H7 (cell line): Measurements from ENCODE around the gene TPK1. TPM values are rescaled to one million over a fixed set of nuclear protein-coding genes. Genes with fewer than 3 reads are reported as not detected.

Source experiments
- DNase-seq: peaks from one replicate; pipeline ENCODE4 v3.0.0; 2012
- H3K27me3 ChIP-seq: 2 replicates; pipeline ENCODE4 v1.6.0; 2011; ENCODE audit warnings: mild to moderate bottlenecking, low read length; ENCODE audit not compliant: control insufficient read depth, insufficient read depth
- H3K36me3 ChIP-seq: replicated peaks from 2 replicates; pipeline ENCODE4 v1.5.1; 2011; ENCODE audit warnings: low read length; ENCODE audit not compliant: control insufficient read depth, insufficient read depth
- H3K4me3 ChIP-seq: 2 replicates; pipeline ENCODE4 v1.5.1; 2011; ENCODE audit warnings: low read depth, mild to moderate bottlenecking, control low read depth, low read length, moderate library complexity; ENCODE audit not compliant: insufficient read depth
- total RNA-seq: library from RNA; depleted of rRNA; stranded (reverse); fragments of >200 nt; shearing (Covaris generic); gene quantifications from 2 replicates; pipeline ENCODE4 v1.2.3, GENCODE V29; 2014

TPK1 gene
- total RNA-seq, 1 experiment from 2014 or later: 6.2 TPM

DNA sequence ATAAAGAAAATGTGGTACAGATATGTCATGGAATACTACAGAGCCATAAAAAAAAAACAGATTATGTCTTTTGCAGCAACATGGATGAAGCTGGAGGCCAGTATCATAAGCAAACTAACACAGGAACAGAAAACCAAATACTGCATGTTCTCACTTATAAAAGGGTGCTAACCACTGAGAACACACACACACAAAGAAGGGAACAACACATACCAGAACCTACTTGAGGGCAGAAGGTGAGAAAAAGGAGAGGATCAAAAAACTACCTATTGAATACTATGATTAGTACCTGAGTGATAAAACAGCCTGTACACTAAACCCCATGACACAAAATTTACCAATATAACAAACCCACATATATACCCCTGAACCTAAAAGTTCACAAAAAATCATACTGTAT lies 144.6 kb downstream of the TPK1 start:
- no peak for DNase-seq
- Histone ChIP-seq H3K27me3 (no peaks in the 10 kb centered on the region), H3K4me3 (no peak overlapping the region), H3K36me3 (no peaks in the 10 kb centered on the region)

DNA sequence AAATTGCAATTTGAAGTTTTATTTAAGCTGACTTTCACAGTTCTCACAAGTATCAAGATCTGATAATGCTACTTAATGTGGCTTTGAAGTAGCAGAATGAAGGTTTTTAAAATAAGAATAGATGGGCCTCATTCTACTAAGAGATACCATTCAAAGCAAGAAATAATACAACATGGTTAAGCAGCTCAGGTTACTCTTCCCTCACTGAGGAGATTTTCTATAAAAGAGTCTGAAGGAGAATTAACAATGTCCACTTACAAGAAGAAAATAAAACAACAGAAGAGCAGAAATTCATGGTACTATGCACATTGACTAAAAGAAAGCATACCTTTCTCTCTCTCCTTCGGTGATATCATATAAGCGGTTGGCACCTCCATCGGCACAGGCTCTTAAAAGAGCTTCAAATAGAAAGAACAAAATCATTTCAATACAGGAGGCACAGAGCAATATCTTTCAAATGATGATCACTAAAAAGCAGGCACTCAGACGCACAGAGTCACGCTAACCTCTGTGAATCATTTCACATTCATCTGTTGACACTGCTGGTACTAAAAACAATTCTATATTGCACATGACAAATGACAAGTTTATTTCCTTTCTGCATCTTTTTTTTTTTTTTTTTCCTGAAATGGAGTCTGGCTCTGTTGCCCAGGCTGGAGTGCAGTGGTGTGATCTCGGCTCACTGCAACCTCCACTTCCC lies 153.1 kb downstream of the TPK1 start:
- no peaks in the 10 kb centered on the region for H3K27me3 ChIP-seq
- no peaks in the 10 kb centered on the region for H3K36me3 ChIP-seq
- H3K4me3 ChIP-seq: no peak overlapping the region
- no peak for DNase-seq

DNA sequence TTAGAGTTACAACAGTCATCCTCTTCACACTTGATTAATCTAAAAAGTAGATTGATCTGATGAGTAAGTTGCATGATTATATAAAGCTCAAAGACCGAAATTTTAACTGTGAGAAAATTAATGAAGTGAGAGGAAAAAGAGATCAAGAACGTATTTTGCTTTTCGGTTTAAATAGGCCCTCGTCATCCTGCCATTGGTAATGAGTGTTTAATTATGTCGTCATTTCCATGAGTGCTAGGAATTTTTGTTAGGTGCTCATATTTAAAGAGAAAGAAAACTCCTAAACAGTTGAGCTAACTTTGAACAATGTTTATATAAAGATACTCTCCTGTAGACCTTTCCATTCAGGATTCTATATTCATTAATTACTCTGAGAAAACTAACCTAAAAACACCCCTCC lies 159.4 kb downstream of the TPK1 start:
- H3K4me3 ChIP-seq: no peak overlapping the region
- no peaks in the 10 kb centered on the region for H3K27me3 ChIP-seq
- no peaks in the 10 kb centered on the region for H3K36me3 ChIP-seq
- DNase-seq: no peak

DNA sequence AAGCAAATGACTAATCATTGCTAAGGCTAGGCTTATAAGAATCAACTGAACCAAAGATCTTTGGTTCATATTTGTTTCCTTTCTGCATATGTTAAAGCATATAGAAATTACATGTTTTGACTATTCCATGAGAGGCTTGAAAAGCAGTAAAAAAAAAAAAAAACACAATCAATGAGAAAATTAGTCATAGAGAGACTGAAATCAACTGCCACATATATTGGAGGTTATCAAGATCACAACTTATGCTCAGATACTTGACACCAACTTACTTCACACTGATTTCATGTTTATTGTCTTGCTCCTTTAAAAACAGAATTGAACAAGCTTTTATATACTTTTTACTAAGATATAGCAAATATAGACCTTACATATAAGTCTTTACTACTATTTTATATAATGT lies 161.3 kb downstream of the TPK1 start:
- no peak for DNase-seq
- Histone ChIP-seq H3K36me3 (no peaks in the 10 kb centered on the region), H3K27me3 (no peaks in the 10 kb centered on the region), H3K4me3 (no peak overlapping the region)

DNA sequence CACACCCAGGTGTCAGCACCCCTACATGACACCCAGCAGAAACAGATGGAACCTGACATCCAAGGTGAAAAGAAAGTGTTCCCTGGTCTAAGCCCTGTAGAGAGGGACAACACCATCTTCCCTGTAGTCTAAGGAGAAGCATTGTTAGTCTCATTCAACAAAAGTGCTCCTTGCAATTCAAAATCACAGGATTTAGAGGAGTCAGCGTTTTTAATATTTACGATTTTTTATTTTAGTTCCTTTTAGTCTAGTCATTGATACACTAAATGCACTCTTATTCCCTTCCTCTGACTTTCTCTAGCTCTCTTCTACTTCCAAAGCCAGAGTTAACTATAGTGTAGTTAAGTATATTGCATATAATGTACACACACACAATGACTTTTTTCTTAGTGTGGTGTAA lies 163.0 kb downstream of the TPK1 start:
- H3K36me3 ChIP-seq: no peaks in the 10 kb centered on the region
- no peak for DNase-seq
- no peak overlapping the region for H3K4me3 ChIP-seq
- H3K27me3 ChIP-seq: no peaks in the 10 kb centered on the region

DNA sequence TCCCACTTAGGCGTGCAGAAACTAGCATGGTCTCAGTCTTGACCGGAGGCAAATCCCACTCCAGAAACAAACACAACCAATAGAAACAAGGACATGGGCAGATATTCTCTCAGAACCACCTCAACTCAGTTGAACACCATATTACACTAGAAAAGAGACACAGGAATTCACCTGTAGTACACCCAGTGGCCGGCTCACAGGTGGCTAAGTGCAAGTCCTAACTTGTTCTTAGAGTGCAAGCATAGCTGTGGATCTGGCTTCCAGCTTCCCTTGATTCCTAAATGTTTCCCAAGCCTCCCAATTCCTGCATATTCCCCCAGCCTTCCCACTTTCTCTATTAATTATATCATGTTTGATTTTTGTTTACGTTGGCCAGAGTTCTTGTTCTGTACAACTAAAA lies 164.4 kb downstream of the TPK1 start:
- peak; percentile 16 for DNase-seq

DNA sequence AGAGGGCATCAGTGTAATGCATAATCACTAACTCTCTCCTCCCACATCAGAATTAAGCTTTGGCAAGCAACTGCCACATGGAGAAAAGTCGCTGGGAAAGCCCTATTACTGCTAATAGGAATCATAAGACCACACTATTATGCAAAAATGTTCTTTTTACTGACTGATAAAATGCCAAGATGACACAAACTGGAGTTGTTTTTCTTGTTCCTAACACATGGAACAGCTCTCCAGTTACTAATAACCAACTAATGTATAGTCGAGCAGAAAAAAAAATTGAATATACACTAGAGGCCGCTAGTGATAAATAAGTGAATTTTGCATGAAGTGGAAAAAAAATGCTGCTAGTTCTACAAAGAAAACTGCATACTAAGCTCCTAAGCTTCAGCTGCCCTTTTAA lies 165.6 kb downstream of the TPK1 start:
- no peaks in the 10 kb centered on the region for H3K27me3 ChIP-seq

More for the DNA sequence above, 164.4 kb downstream of the TPK1 start:
- Histone ChIP-seq H3K27me3 (no peaks in the 10 kb centered on the region), H3K36me3 (no peaks in the 10 kb centered on the region), H3K4me3 (no peak overlapping the region)

DNA sequence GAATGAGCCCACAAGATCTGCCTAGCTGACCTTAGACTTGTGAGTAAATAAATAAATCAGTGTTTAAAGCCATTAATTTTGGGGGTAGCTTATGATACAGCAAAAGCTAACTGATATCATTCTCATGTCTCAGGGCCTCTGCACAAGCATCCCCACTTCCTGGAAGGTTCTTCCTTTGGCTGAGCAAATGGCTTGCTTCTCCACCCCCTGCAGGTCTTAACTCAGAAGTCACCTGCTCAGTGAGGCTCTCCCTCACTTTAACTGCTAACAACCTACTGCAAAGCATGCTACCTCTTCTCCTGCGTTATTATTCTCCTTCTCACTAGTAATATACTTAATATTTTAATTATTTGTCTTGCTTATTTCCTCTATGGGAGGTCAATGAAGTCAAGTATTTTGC lies 167.3 kb downstream of the TPK1 start:
- H3K36me3 ChIP-seq: no peaks in the 10 kb centered on the region
- no peaks in the 10 kb centered on the region for H3K27me3 ChIP-seq
- no peak overlapping the region for H3K4me3 ChIP-seq
- DNase-seq: peak; percentile 31

More for the DNA sequence above, 165.6 kb downstream of the TPK1 start:
- no peaks in the 10 kb centered on the region for H3K36me3 ChIP-seq
- DNase-seq: no peak
- no peak overlapping the region for H3K4me3 ChIP-seq

DNA sequence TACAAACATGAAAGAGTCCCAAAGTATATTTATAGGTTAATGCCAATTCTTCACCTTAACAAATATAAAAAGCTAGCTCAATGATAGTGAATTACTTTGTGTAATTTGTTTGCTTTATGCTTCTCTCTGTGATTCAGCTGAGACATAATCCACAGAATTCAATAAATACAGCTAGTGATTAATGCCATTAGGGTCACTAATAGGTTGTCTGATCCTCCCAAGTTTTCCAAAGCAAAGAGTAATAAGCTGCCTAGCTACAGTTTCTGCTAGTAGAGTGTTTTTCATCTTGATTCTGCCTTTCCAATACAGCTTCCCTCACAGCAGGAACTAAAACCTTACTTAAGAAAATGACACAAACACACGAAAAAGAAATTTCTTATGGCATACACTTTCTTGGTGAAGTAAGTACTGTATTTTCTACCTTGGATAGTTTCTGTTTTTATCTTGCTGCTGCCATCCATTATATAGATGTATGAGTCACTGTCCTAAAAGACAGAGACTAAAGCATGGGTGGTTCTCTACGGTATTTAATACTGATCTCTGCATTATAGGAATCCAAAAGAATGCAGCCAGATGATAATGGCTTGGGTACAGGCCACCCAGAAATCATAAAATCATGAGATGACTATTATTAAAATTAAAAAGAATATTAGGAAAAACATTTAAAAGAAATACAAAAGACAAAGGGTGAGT lies 170.0 kb downstream of the TPK1 start:
- H3K36me3 ChIP-seq: no peaks in the 10 kb centered on the region
- no peak for DNase-seq
- H3K27me3 ChIP-seq: no peaks in the 10 kb centered on the region
- no peak overlapping the region for H3K4me3 ChIP-seq

DNA sequence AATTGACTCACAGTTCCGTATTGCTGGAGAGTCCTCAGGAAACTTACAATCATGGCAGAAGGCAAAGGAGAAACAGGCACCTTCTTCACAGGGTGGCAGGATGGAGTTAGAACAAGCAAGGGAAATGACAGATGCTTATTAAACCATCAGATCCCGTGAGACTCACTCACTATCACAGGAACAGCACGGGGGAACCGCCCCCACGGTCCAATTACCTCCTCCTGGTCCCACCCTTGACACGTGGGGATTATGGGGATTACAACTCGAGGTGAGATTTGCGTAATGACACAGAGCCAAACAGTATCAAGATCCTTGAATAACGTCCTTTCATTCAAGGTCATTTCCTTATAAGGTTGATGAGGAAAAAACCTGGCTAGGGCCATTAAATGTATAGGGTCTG lies 176.6 kb downstream of the TPK1 start:
- no peaks in the 10 kb centered on the region for H3K36me3 ChIP-seq
- H3K4me3 ChIP-seq: no peak overlapping the region
- H3K27me3 ChIP-seq: no peaks in the 10 kb centered on the region
- no peak for DNase-seq

DNA sequence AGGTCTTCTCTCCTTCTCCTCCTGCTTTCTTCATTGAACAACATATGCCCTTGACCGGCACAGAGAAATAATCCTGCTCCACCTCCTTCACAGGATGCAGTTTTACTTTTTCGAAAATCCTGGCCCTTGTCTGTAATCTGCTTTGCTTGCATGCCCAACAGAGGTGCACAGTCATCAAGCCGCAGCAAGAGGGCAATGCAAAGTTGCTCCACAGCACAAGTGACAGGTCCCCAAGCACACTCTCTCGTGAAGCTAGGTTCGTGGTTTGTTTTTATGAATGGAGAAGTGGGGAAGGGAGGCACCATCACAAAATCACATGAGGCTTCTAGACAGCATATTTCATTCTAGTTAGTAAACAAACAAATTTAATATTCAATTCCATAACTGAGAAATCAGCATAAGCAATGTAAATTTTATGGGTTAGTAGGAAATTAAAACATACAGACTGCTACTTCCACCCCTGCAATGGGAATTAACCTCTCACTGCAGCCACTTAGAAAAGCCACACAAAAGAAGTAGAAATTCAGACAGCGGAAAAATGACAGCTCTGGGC lies 178.8 kb downstream of the TPK1 start:
- no peaks in the 10 kb centered on the region for H3K36me3 ChIP-seq
- no peak overlapping the region for H3K4me3 ChIP-seq
- DNase-seq: peak; percentile 24
- H3K27me3 ChIP-seq: no peaks in the 10 kb centered on the region

DNA sequence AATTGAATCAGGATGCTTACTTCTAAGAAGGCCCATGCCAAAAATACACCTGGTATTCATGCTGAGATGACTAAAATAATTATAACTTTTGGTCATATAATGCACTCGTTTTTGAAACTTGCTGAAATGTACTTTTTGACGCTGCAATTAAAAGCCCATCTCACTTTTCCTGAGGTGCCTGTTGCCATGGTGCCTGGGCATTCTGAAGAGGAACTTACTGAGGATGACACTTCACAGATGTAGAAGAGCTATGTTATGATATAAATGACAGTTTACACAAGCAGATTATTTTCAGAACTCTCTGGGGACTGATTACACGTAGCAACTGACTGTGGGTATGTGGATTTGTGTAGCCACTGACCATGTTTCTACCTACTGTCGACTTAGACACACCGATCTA lies 182.4 kb downstream of the TPK1 start:
- no peaks in the 10 kb centered on the region for H3K36me3 ChIP-seq
- DNase-seq: no peak
- H3K4me3 ChIP-seq: no peak overlapping the region
- no peaks in the 10 kb centered on the region for H3K27me3 ChIP-seq

DNA sequence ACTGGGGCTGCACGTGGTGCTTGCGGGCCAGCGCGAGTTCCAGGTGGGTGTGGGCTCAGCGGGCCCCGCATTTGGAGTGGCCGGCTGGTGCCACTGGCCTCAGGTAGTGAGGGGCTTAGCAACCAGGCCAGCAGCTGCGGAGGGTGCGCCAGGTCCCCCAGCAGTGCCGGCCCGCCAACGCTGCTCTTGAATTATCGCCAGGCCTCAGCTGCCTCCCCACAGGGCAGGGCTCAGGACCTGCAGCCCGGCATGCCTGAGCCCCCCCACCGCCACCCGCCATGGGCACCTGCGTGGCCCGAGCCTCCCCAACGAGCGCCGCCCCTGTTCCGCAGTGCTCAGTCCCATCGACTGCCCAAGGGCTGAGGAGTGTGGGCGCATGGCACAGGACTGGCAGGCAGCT lies 185.4 kb downstream of the TPK1 start:
- DNase-seq: no peak
- no peaks in the 10 kb centered on the region for H3K36me3 ChIP-seq
- no peaks in the 10 kb centered on the region for H3K27me3 ChIP-seq
- no peak overlapping the region for H3K4me3 ChIP-seq

DNA sequence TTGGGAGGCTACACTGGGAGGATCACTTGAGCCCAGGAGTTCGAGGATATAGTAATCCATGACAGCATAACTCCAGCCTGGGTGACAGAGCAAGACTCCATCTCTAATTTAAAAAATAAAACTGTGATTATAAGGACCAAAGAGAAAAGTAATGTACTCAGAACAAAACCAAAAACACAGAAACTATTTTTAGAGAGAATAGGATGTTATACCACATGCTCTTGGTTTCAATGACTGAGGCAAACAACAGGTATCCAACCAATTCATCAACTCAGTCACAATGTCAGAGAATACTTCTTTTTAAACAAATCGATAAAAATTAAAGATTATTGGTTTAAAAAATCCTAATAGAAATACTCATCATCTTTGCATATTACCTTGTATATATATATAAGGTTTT lies 186.7 kb downstream of the TPK1 start:
- Histone ChIP-seq H3K36me3 (no peaks in the 10 kb centered on the region), H3K27me3 (no peaks in the 10 kb centered on the region), H3K4me3 (no peak overlapping the region)
- no peak for DNase-seq

DNA sequence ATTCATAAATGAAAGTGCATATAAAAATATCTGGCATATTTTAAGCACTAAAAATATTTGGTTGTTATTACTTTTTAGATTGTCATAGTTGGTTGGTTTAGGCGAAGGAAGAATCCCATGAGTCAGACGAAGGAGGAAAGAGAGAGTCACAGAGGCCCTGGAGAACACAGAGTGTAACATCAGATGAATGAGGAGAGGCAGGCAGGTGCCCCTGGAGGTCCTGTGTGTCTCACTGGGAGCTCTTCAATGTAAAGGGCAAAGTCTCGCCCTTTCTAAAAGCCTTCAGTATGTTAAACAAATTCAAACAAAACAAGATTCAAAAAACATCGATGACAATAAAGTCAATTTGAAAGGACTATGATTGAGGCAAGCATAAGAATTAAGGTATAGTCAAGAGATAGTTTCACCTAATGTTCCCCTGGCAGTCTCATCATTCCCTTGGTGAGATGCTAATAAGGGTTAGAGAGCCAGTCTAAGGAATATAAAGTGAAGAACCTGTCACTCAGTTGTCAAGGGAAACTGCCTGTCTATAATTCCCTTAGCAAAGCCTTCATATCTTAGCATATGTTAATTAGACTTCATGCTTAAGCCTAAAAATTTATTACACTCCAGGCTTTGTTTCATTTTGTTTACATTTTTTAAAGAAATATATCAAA lies 194.3 kb downstream of the TPK1 start:
- no peak overlapping the region for H3K4me3 ChIP-seq
- no peak for DNase-seq
- no peaks in the 10 kb centered on the region for H3K36me3 ChIP-seq
- H3K27me3 ChIP-seq: no peaks in the 10 kb centered on the region
